MM.1S (cell line): ENCODE measurements around the gene AIP.

Source experiments
- DNase-seq: peaks from one replicate; pipeline ENCODE4 v3.0.0-alpha.2; 2015
- H2AFZ ChIP-seq: fragments of 300-600 bp; sonication (generic); 2 replicates; pipeline ENCODE4 v1.6.0; 2016; ENCODE audit warnings: antibody characterized with exemption, low read length
- H3F3A ChIP-seq: fragments of 300-600 bp; sonication (generic); 2 replicates; pipeline ENCODE4 v1.6.1; 2016; ENCODE audit warnings: mild to moderate bottlenecking, antibody characterized with exemption, low read length, moderate library complexity, mixed read lengths; ENCODE audit not compliant: insufficient read depth
- H3K27ac ChIP-seq: fragments of 300-600 bp; sonication (generic); 2 replicates; pipeline ENCODE4 v1.5.1; 2016; ENCODE audit warnings: mild to moderate bottlenecking, low read length
- H3K27me3 ChIP-seq: fragments of 300-600 bp; sonication (generic); replicated peaks from 2 replicates; pipeline ENCODE4 v1.6.0; 2016; ENCODE audit warnings: low read length; ENCODE audit not compliant: insufficient read depth
- H3K36me3 ChIP-seq: fragments of 300-600 bp; sonication (generic); replicated peaks from 2 replicates; pipeline ENCODE4 v1.6.1; 2016; ENCODE audit warnings: mild to moderate bottlenecking, low read length, mixed read lengths; ENCODE audit not compliant: insufficient read depth
- H3K4me1 ChIP-seq: fragments of 300-600 bp; sonication (generic); 2 replicates; pipeline ENCODE4 v1.6.1; 2016; ENCODE audit warnings: low read length, mixed read lengths
- H3K4me2 ChIP-seq: fragments of 300-600 bp; sonication (generic); 2 replicates; pipeline ENCODE4 v1.6.0; 2016; ENCODE audit warnings: low read depth, low read length
- H3K4me3 ChIP-seq: fragments of 300-600 bp; sonication (generic); 2 replicates; pipeline ENCODE4 v1.5.1; 2016; ENCODE audit warnings: low read length, mixed read lengths
- H3K79me2 ChIP-seq: fragments of 300-600 bp; sonication (generic); 2 replicates; pipeline ENCODE4 v1.6.1; 2016; ENCODE audit warnings: mixed run types, low read length, mixed read lengths
- H3K9ac ChIP-seq: fragments of 300-600 bp; sonication (generic); 2 replicates; pipeline ENCODE4 v1.6.1; 2016; ENCODE audit warnings: low read length, mixed read lengths
- H3K9me2 ChIP-seq: fragments of 300-600 bp; sonication (generic); replicated peaks from 2 replicates; pipeline ENCODE4 v1.6.1; 2016; ENCODE audit warnings: mild to moderate bottlenecking, low read length, mixed read lengths; ENCODE audit not compliant: insufficient read depth
- H3K9me3 ChIP-seq: fragments of 300-600 bp; sonication (generic); replicated peaks from 2 replicates; pipeline ENCODE4 v1.6.1; 2016; ENCODE audit warnings: mild to moderate bottlenecking, low read length, mixed read lengths; ENCODE audit not compliant: insufficient read depth
- H4K20me1 ChIP-seq: fragments of 300-600 bp; sonication (generic); 2 replicates; pipeline ENCODE4 v1.6.1; 2016; ENCODE audit warnings: mild to moderate bottlenecking, low read length, moderate library complexity, mixed read lengths; ENCODE audit not compliant: insufficient read depth
- CTCF ChIP-seq: fragments of 300-600 bp; sonication (generic); IDR thresholded peaks from 2 replicates; pipeline ENCODE4 v1.5.1; 2016; ENCODE audit warnings: antibody characterized with exemption, low read length, mixed read lengths
- EZH2 ChIP-seq: fragments of 300-600 bp; sonication (generic); optimal IDR thresholded peaks from 2 replicates; pipeline ENCODE3; 2017; ENCODE audit warnings: low read depth, mild to moderate bottlenecking, antibody characterized with exemption, low read length, mixed read lengths
- EZH2phosphoT487 ChIP-seq: fragments of 300-600 bp; sonication (generic); IDR thresholded peaks from 2 replicates; pipeline ENCODE4 v1.6.1; 2018; ENCODE audit warnings: antibody characterized with exemption, low read length

AIP gene

GRCh38 chr11:67505605-67506396 lies 23.0 kb downstream of the AIP start:
- no peaks in the 10 kb centered on the region for H3K9me3 ChIP-seq
- peak overlapping the region; percentile 97; the same call in 1 of the 2 replicates for H3K4me2 ChIP-seq
- no peak overlapping the region for H3K4me3 ChIP-seq
- no peaks in the 10 kb centered on the region for H3K36me3 ChIP-seq
- DNase-seq: peak; percentile 77
- no peak overlapping the region for H3K9ac ChIP-seq
- H3K9me2 ChIP-seq: no peaks in the 10 kb centered on the region
- TF ChIP-seq CTCF: peak; percentile 97
- no peak for TF ChIP-seq EZH2
- H3K27ac ChIP-seq: no peak overlapping the region
- H4K20me1 ChIP-seq: no peaks in the 10 kb centered on the region
- peaks cover 54% of the 10 kb centered on the region for H3K27me3 ChIP-seq
- no peak overlapping the region for H2AFZ ChIP-seq
- H3F3A ChIP-seq: peaks cover 14% of the 10 kb centered on the region
- H3K79me2 ChIP-seq: peaks cover 13% of the 10 kb centered on the region
- peaks cover 20% of the 10 kb centered on the region for H3K4me1 ChIP-seq

- Histone ChIP-seq H2AFZ (no peak overlapping the region), H3K27me3 (peaks cover 54% of the 10 kb centered on the region), H3K4me3 (peak overlapping the region; percentile 75), H3K9me2 (no peaks in the 10 kb centered on the region), H3K9me3 (no peaks in the 10 kb centered on the region), H3K4me1 (peaks cover 20% of the 10 kb centered on the region), H3K36me3 (no peaks in the 10 kb centered on the region), H3K4me2 (peak overlapping the region; percentile 97), H3F3A (peaks cover 14% of the 10 kb centered on the region), H3K79me2 (peaks cover 13% of the 10 kb centered on the region), H3K27ac (no peak overlapping the region), H3K9ac (peak overlapping the region; percentile 93; the same call in 1 of the 2 replicates), H4K20me1 (no peaks in the 10 kb centered on the region)
- no peak for TF ChIP-seq EZH2
- no peak for TF ChIP-seq CTCF
- no peak for TF ChIP-seq EZH2phosphoT487
- no peak for DNase-seq
Measured at GRCh38 chr11:67506426-67507051, 23.7 kb downstream of the AIP start.

GRCh38 chr11:67507242-67507863 lies 24.5 kb downstream of the AIP start:
- H3K9me2 ChIP-seq: no peaks in the 10 kb centered on the region
- DNase-seq: peak; percentile 28
- peak overlapping the region; percentile 27 for H2AFZ ChIP-seq
- TF ChIP-seq CTCF: no peak
- TF ChIP-seq EZH2: no peak
- no peak for TF ChIP-seq EZH2phosphoT487
- peak overlapping the region; percentile 90; the same call in 1 of the 2 replicates for H3K27ac ChIP-seq
- peak overlapping the region; percentile 97 for H3K4me2 ChIP-seq
- H3K9ac ChIP-seq: peak overlapping the region; percentile 93
- H3K9me3 ChIP-seq: no peaks in the 10 kb centered on the region
- H3K27me3 ChIP-seq: peaks cover 53% of the 10 kb centered on the region
- no peaks in the 10 kb centered on the region for H4K20me1 ChIP-seq
- H3K4me1 ChIP-seq: peaks cover 20% of the 10 kb centered on the region
- H3F3A ChIP-seq: peaks cover 14% of the 10 kb centered on the region
- H3K4me3 ChIP-seq: peak overlapping the region; percentile 75
- H3K36me3 ChIP-seq: no peaks in the 10 kb centered on the region
- peaks cover 13% of the 10 kb centered on the region for H3K79me2 ChIP-seq
